Neural progenitor cell (in vitro differentiated cells): Measurements from ENCODE around the gene CCDC183. TPM values are rescaled to one million over a fixed set of nuclear protein-coding genes. Genes with fewer than 3 reads are reported as not detected.
"Not testable (repeated sequence)": the region's sequence is repeated elsewhere in the genome, so short reads cannot be mapped to it uniquely, and the experiment has no call there.

Experiments
- DNase-seq: peaks from one replicate; pipeline ENCODE4 v3.0.0-alpha.2; 2016; ENCODE audit warnings: low spot score
- H2AFZ ChIP-seq: fragments of 200-600 bp; sonication (generic); replicated peaks from 2 replicates; pipeline ENCODE4 v1.6.1; 2016; ENCODE audit warnings: antibody characterized with exemption
- H3F3A ChIP-seq: fragments of 200-600 bp; sonication (generic); 2 replicates; pipeline ENCODE4 v1.6.1; 2016; ENCODE audit warnings: antibody characterized with exemption, low read depth
- H3K27ac ChIP-seq: fragments of 200-600 bp; sonication (generic); 2 replicates; pipeline ENCODE4 v1.5.1; 2016; ENCODE audit warnings: mild to moderate bottlenecking
- H3K27me3 ChIP-seq: fragments of 200-600 bp; sonication (generic); 2 replicates; pipeline ENCODE4 v1.6.1; 2016; ENCODE audit warnings: mild to moderate bottlenecking, moderate library complexity
- H3K36me3 ChIP-seq: fragments of 200-600 bp; sonication (generic); 2 replicates; pipeline ENCODE4 v1.5.1; 2016
- H3K4me1 ChIP-seq: fragments of 200-600 bp; sonication (generic); 2 replicates; pipeline ENCODE4 v1.6.1; 2016; ENCODE audit warnings: mixed run types
- H3K4me2 ChIP-seq: fragments of 200-600 bp; sonication (generic); 2 replicates; pipeline ENCODE4 v1.6.1; 2016
- H3K4me3 ChIP-seq: fragments of 200-600 bp; sonication (generic); 2 replicates; pipeline ENCODE4 v1.5.1; 2016
- H3K79me2 ChIP-seq: fragments of 200-600 bp; sonication (generic); 2 replicates; pipeline ENCODE4 v1.6.1; 2016; ENCODE audit warnings: low read depth
- H3K9ac ChIP-seq: fragments of 200-600 bp; sonication (generic); 2 replicates; pipeline ENCODE4 v1.6.1; 2016
- H3K9me3 ChIP-seq: fragments of 200-600 bp; sonication (generic); 2 replicates; pipeline ENCODE4 v1.5.1; 2016; ENCODE audit warnings: low read depth
- H4K20me1 ChIP-seq: fragments of 200-600 bp; sonication (generic); 2 replicates; pipeline ENCODE4 v1.6.1; 2016; ENCODE audit warnings: low read depth
- H3K27ac Mint-ChIP-seq: 3 replicates; pipeline ENCODE4 v1.8.0; 2021; ENCODE audit warnings: mixed read lengths
- H3K27me3 Mint-ChIP-seq: 2 replicates; pipeline ENCODE4 v1.8.0; 2022; ENCODE audit warnings: low read depth, mild to moderate bottlenecking, inconsistent platforms, moderate library complexity, mixed read lengths; ENCODE audit not compliant: insufficient read depth
- H3K36me3 Mint-ChIP-seq: 3 replicates; pipeline ENCODE4 v1.8.0; 2021; ENCODE audit warnings: mixed read lengths
- H3K4me1 Mint-ChIP-seq: 3 replicates; pipeline ENCODE4 v1.8.0; 2021; ENCODE audit warnings: mixed read lengths
- H3K4me3 Mint-ChIP-seq: 3 replicates; pipeline ENCODE4 v1.8.0; 2021; ENCODE audit warnings: mild to moderate bottlenecking, moderate library complexity, mixed read lengths
- H3K9me3 Mint-ChIP-seq: 3 replicates; pipeline ENCODE4 v1.8.0; 2020; ENCODE audit warnings: mixed read lengths
- CTCF ChIP-seq: fragments of 200-600 bp; sonication (generic); IDR thresholded peaks from 2 replicates; pipeline ENCODE4 v1.5.1; 2017; ENCODE audit warnings: antibody characterized with exemption, mild to moderate bottlenecking
- EZH2 ChIP-seq: fragments of 200-600 bp; sonication (generic); IDR thresholded peaks from 2 replicates; pipeline ENCODE4 v1.6.1; 2017; ENCODE audit warnings: antibody characterized with exemption, mild to moderate bottlenecking, moderate library complexity
- EZH2phosphoT487 ChIP-seq: fragments of 200-600 bp; sonication (generic); IDR thresholded peaks from 2 replicates; pipeline ENCODE4 v1.6.1; 2017; ENCODE audit warnings: antibody characterized with exemption
- total RNA-seq: library from RNA; depleted of rRNA; stranded (reverse); fragments of >200 nt; gene quantifications from 2 replicates; pipeline ENCODE4 v1.2.3, GENCODE V29; 2015; ENCODE audit warnings: low replicate concordance

The CCDC183 gene
- total RNA-seq, 1 donor from 2014 or later, result 0.84 TPM

GRCh38 chr9:136802321-136802720 lies 6.2 kb downstream of the CCDC183 start:
- no peak for DNase-seq
- Histone ChIP-seq H3K36me3 (no peaks in the 10 kb centered on the region), H2AFZ (no peak overlapping the region), H4K20me1 (no peaks in the 10 kb centered on the region), H3K27ac (no peak overlapping the region), H3K9ac (no peak overlapping the region), H3K4me3 (no peak overlapping the region), H3K9me3 (no peaks in the 10 kb centered on the region), H3K4me2 (no peak overlapping the region), H3K79me2 (no peaks in the 10 kb centered on the region), H3F3A (peaks cover 28% of the 10 kb centered on the region), H3K27me3 (peaks cover 26% of the 10 kb centered on the region), H3K4me1 (peaks cover 20% of the 10 kb centered on the region)
- H3K9me3 Mint-ChIP-seq, result peaks cover 2% of the 10 kb centered on the region
- peaks cover 31% of the 10 kb centered on the region for H3K4me1 Mint-ChIP-seq
- H3K36me3 Mint-ChIP-seq, result peaks cover 6% of the 10 kb centered on the region
- peaks cover 13% of the 10 kb centered on the region for H3K27me3 Mint-ChIP-seq
- TF ChIP-seq EZH2, result no peak
- TF ChIP-seq EZH2phosphoT487, result no peak
- no peak for TF ChIP-seq CTCF
- H3K4me3 Mint-ChIP-seq, result no peak overlapping the region
- no peak overlapping the region for H3K27ac Mint-ChIP-seq

GRCh38 chr9:136803009-136803550 lies 6.9 kb downstream of the CCDC183 start:
- not testable (repeated sequence) for H2AFZ ChIP-seq, H3K27ac ChIP-seq, H3K4me3 Mint-ChIP-seq, H3K27ac Mint-ChIP-seq, H3K9me3 ChIP-seq, H3K9ac ChIP-seq, H3K4me3 ChIP-seq, H4K20me1 ChIP-seq, H3K79me2 ChIP-seq, H3K36me3 ChIP-seq, H3K9me3 Mint-ChIP-seq, H3K36me3 Mint-ChIP-seq, H3K4me2 ChIP-seq, DNase-seq
- H3K27me3 Mint-ChIP-seq, result peaks cover 16% of the 10 kb centered on the region
- H3K4me1 Mint-ChIP-seq, result peaks cover 29% of the 10 kb centered on the region
- Histone ChIP-seq H3K4me1 (peaks cover 18% of the 10 kb centered on the region), H3K27me3 (peaks cover 24% of the 10 kb centered on the region), H3F3A (peaks cover 27% of the 10 kb centered on the region)

DNA sequence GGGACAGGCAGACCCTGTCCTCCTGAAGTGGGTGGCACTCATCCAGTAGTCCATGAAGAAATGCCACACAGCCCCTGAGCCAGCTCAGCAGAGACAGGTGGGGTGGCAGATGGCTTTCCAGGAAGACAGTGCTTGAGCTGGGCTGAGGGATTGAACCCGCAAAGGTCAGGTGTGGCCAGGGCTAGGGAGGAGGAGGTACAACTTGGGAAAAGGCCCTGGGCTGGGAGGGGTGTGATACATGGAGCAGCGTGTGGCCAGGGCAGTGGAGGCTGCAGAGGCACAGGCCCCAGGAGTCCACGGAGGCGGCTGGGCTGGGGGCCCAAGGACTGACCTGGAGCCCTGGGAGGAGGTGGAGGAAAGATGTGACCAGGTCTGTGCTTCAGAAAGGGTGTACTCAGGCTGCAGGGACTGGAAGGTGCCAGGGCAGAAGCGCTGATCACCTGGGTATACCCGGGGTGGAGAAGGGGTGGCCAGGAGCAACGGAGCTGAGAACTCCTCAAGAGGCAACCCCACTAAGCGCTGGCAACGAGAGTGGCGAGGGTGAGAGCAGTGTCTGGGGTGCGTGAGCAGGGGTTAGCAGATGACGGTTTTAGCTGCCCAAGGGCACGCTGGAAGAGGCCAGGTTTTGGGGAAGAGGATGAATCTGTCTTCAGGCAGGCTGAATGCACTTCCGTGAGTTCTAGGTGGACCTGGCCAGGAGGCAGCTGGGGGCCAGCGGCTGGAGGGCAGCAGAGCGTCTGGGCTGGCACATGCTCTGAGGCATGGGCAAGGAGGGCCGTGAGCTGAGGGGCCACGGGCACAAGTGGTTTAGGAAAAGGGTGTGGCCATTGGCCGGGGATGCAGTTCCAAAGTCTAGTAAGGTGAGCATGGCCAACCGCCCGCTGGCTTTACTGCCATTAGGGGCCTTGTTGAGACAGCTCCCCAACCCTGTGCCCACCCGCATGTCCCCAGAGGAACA lies 7.7 kb downstream of the CCDC183 start:
- H3K4me3 Mint-ChIP-seq, result peak overlapping the region; percentile 7
- Histone ChIP-seq H4K20me1 (peaks cover 4% of the 10 kb centered on the region), H3K36me3 (no peaks in the 10 kb centered on the region), H3K27me3 (peaks cover 16% of the 10 kb centered on the region), H3K9ac (no peak overlapping the region), H3K27ac (no peak overlapping the region), H3K4me3 (no peak overlapping the region), H3K9me3 (no peaks in the 10 kb centered on the region), H3F3A (peaks cover 27% of the 10 kb centered on the region), H2AFZ (no peak overlapping the region), H3K79me2 (peaks cover 9% of the 10 kb centered on the region), H3K4me1 (peaks cover 18% of the 10 kb centered on the region), H3K4me2 (no peak overlapping the region)
- TF ChIP-seq EZH2phosphoT487, result no peak
- no peak for TF ChIP-seq EZH2
- no peak for TF ChIP-seq CTCF
- DNase-seq, result no peak
- H3K36me3 Mint-ChIP-seq, result peaks cover 6% of the 10 kb centered on the region
- H3K9me3 Mint-ChIP-seq, result peaks cover 2% of the 10 kb centered on the region
- peaks cover 16% of the 10 kb centered on the region for H3K27me3 Mint-ChIP-seq
- peaks cover 30% of the 10 kb centered on the region for H3K4me1 Mint-ChIP-seq
- no peak overlapping the region for H3K27ac Mint-ChIP-seq
